Ascending aorta (tissue), 2 donors: ENCODE results near the gene TBC1D5. TPM values are rescaled to one million over a fixed set of nuclear protein-coding genes. Genes with fewer than 3 reads are reported as not detected.
"Not testable (repeated sequence)": the region's sequence is repeated elsewhere in the genome, so short reads cannot be mapped to it uniquely, and the experiment has no call there.

ENCODE experiments used
- DNase-seq, 2 donors: peaks; one replicate each; pipeline ENCODE4 v3.0.0-alpha.2; 2019; ENCODE audit warnings: low spot score in 2 of 2
- H3K27ac ChIP-seq, 2 donors: fragments of 200-600 bp; sonication (generic); one replicate each; pipeline ENCODE4 v1.5.1; 2016 to 2017; ENCODE audit warnings: mild to moderate bottlenecking in 1 of 2
- H3K27me3 ChIP-seq: fragments of 200-600 bp; sonication (generic); one replicate; pipeline ENCODE4 v1.5.1; 2017
- H3K36me3 ChIP-seq, 2 donors: fragments of 200-600 bp; sonication (generic); one replicate each; pipeline ENCODE4 v1.5.1; 2016
- H3K4me1 ChIP-seq, 2 donors: fragments of 200-600 bp; sonication (generic); one replicate each; pipeline ENCODE4 v1.5.1; 2016 to 2017; ENCODE audit warnings: mild to moderate bottlenecking in 1 of 2
- H3K4me3 ChIP-seq, 2 donors: fragments of 200-600 bp; sonication (generic); one replicate each; pipeline ENCODE4 v1.5.1; 2016 to 2017; ENCODE audit warnings: mild to moderate bottlenecking in 1 of 2
- H3K9me3 ChIP-seq, 2 donors: fragments of 200-600 bp; sonication (generic); one replicate each; pipeline ENCODE4 v1.5.1; 2016
- intact Hi-C: fragments of 100-400 bp; cut with DNase I; formaldehyde crosslinking; loops from one replicate; pipeline ENCODE4 v1.15.1; 2023
- total RNA-seq: library from RNA; depleted of rRNA; stranded (reverse); fragments of >200 nt; gene quantifications from one replicate; pipeline ENCODE4 v1.1.0, GENCODE V29; 2016
- TF ChIP-seq, protein P1 (sequence below), 3 experiments: fragments of 200-600 bp in 2 of 3; fragments of 450-650 bp in 1 of 3; sonication (generic) in 2 of 3; IDR thresholded peaks; one replicate each; pipeline ENCODE4 v1.5.1; 2016 to 2019; ENCODE audit warnings: antibody characterized with exemption in 3 of 3, mild to moderate bottlenecking in 1 of 3, moderate library complexity in 1 of 3

Gene TBC1D5
- total RNA-seq, 1 donor from 2014 or later = 43.3 TPM

DNA sequence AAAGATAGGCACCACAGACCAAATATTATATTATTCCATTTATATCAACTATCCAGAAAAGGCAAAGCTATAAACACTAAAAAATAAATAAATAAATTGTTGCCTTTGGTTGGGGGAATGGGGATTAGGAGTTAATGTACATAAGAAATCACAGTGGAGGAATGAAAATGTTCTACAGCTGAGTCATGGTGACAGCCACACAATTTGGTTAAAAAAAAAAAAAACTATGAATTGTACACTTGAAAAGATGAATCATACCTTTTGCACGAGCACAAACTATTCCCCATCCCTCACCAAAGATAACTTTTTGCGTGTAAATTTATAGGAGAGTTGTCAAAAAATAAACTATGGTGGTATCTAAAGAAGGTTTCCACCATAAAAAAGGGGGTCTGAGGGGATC is 103.2 kb downstream of the TBC1D5 start:
- Histone ChIP-seq H3K36me3 (no peaks in the 10 kb centered on the region), H3K27ac (peak overlapping the region; percentile 72 to 82), H3K4me1 (peaks cover 7 to 42% of the 10 kb centered on the region in 2 donors), H3K27me3 (no peaks in the 10 kb centered on the region), H3K4me3 (no peak overlapping the region), H3K9me3 (no peaks in the 10 kb centered on the region)
- intact Hi-C loops = loop anchor here (2.0 to 10.0 kb wide), 4 partner anchors 102 to 788 kb away; partner anchors contain the start of genes SATB1 and TBC1D5
- no peak for DNase-seq
- TF ChIP-seq, protein P1, sequence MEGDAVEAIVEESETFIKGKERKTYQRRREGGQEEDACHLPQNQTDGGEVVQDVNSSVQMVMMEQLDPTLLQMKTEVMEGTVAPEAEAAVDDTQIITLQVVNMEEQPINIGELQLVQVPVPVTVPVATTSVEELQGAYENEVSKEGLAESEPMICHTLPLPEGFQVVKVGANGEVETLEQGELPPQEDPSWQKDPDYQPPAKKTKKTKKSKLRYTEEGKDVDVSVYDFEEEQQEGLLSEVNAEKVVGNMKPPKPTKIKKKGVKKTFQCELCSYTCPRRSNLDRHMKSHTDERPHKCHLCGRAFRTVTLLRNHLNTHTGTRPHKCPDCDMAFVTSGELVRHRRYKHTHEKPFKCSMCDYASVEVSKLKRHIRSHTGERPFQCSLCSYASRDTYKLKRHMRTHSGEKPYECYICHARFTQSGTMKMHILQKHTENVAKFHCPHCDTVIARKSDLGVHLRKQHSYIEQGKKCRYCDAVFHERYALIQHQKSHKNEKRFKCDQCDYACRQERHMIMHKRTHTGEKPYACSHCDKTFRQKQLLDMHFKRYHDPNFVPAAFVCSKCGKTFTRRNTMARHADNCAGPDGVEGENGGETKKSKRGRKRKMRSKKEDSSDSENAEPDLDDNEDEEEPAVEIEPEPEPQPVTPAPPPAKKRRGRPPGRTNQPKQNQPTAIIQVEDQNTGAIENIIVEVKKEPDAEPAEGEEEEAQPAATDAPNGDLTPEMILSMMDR (IDR thresholded peaks at IDR 0.05) = no peak

DNA sequence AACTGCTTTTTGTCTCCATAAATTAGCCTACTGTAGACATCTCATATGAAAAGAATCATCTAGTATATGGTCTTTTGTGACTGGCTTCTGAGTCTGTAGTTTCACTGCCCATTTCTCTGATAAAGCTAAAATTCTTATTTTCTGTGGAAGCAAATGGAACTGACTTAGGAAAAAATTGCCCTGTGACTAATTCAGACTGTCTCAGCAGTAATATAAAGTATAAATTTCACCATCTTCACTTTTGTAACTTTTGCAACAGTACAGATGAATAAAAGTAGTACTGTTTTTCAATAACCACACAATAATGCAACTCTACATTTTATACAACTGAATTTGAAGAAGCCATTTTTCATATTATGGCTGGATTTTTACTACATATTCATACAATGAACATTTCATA is 104.1 kb downstream of the TBC1D5 start:
- Histone ChIP-seq H3K4me1 (peaks cover 7 to 42% of the 10 kb centered on the region in 2 donors), H3K36me3 (no peaks in the 10 kb centered on the region), H3K4me3 (no peak overlapping the region), H3K27me3 (no peaks in the 10 kb centered on the region), H3K27ac (peak overlapping the region; percentile 72 to 82), H3K9me3 (no peaks in the 10 kb centered on the region)
- TF ChIP-seq, protein P1 (IDR thresholded peaks at IDR 0.05) = no peak
- intact Hi-C loops = loop anchor here (2.0 to 10.0 kb wide), 4 partner anchors 101 to 789 kb away; partner anchors contain the start of genes SATB1 and TBC1D5
- DNase-seq = no peak

DNA sequence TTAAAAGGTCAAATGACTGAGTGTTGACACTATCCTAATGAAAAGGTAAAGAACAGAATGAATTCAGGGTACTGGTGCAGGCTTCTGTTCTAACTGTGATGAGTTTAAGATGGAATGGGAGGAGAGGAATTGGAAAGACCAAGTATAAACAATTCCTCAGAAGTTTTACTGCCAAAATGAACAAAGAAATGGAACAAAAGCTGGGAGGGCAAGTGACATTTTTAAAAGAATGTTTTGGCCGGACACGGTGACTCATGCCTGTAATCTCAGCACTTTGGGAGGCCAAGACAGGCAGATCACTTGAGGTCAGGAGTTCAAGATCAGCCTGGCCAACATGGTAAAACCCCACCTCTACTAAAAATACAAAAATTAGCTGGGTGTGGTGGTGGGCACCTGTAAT is 106.8 kb downstream of the TBC1D5 start:
- intact Hi-C loops = loop anchor here (5.0 to 10.0 kb wide), 3 partner anchors 98 to 792 kb away; partner anchors contain the start of gene SATB1
- not testable (repeated sequence) for H3K4me3 ChIP-seq, H3K9me3 ChIP-seq, H3K27me3 ChIP-seq, H3K36me3 ChIP-seq
- Histone ChIP-seq H3K27ac (peak overlapping the region; percentile 73 to 85), H3K4me1 (peaks cover 7 to 38% of the 10 kb centered on the region in 2 donors)
- peak in 1 of 2 donors; percentile 73 for DNase-seq

DNA sequence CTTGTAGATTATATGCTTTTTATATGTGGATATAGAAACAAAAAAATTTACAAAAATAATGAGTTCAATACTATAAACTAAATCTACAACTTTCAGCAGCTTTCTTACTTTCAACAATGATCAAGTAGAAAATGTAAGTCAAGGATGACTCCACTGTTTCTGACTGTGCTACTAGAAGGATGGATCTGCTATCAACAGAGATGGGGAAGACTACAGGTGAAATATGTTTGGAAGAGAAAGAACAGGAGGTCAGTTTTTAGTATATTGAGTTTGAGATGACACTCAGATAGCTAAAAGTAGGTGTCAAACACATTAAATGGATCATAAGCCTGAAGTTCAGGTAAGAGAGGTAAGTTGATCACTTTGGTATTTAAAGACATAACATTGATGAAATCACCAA is 107.5 kb downstream of the TBC1D5 start:
- Histone ChIP-seq H3K36me3 (no peaks in the 10 kb centered on the region), H3K27ac (peak overlapping the region; percentile 73 to 85), H3K4me1 (peaks cover 7 to 34% of the 10 kb centered on the region in 2 donors), H3K9me3 (no peaks in the 10 kb centered on the region), H3K27me3 (no peaks in the 10 kb centered on the region), H3K4me3 (no peak overlapping the region)
- TF ChIP-seq, protein P1 (IDR thresholded peaks at IDR 0.05) = no peak
- intact Hi-C loops = loop anchor here (5.0 to 10.0 kb wide), 3 partner anchors 98 to 792 kb away; partner anchors contain the start of gene SATB1
- DNase-seq = no peak

DNA sequence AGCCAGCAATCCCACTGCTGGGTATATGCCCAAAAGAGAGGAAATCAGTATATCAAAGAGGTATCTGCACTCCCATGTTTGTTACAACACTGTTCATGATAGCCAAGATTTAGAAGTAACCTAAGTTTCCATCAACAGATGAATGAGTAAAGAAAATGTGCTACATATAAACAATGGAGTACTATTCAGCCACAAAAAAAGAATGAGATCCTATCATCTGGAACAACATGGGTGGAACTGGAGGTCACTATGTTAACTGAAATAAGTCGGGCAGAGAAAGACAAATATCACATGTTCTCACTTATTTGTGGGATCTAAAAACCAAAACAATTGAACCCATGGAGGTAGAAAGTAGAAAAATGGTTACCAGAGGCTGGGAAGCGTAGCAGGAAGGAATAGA is 108.2 kb downstream of the TBC1D5 start:
- Histone ChIP-seq H3K27ac (no peak overlapping the region), H3K27me3 (no peaks in the 10 kb centered on the region), H3K4me3 (no peak overlapping the region), H3K9me3 (no peaks in the 10 kb centered on the region), H3K36me3 (no peaks in the 10 kb centered on the region), H3K4me1 (peaks cover 5 to 34% of the 10 kb centered on the region in 2 donors)
- intact Hi-C loops = loop anchor here (10.0 kb wide), 1 partner anchor 139 kb away; no protein-coding TSS in a partner anchor
- no peak for DNase-seq
- TF ChIP-seq, protein P1 (IDR thresholded peaks at IDR 0.05) = no peak

DNA sequence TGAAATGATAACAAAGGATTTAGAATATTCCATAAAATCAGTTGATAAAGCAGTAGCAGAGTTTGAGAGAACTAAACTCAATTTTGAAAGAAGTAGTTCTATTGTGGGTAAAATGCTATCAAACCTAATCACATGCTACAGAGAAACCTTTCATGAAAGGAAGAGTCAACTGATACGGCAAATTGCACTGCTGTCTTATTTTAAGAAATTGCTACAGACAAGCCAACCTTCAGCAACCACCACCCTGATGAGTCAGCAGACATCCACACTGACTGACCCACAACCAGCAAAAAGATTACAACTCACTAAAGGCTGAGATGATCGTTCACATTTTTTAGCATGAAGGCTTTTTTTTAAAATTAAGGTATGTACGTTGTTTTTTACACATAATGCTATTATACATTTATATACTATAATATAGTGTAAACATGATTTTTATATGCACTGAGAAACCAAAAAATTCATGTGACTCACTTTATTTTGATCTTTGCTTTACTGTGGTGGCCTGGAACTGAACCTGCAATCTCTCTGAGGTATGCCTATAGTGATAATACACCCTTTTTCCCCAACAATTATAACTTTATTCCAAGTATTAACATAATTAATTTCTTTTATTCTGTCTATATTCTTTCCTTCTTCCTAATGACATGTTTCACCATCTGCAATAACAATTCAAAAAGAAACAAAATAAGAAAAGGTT is 109.9 kb downstream of the TBC1D5 start:
- DNase-seq = no peak
- Histone ChIP-seq H3K27me3 (no peaks in the 10 kb centered on the region), H3K9me3 (no peaks in the 10 kb centered on the region), H3K4me3 (no peak overlapping the region), H3K4me1 (peaks cover 5 to 22% of the 10 kb centered on the region in 2 donors), H3K36me3 (no peaks in the 10 kb centered on the region), H3K27ac (peak overlapping the region in 1 of 2 donors; percentile 38)
- TF ChIP-seq, protein P1 (IDR thresholded peaks at IDR 0.05) = no peak
- intact Hi-C loops = loop anchor here (10.0 kb wide), 1 partner anchor 138 kb away; no protein-coding TSS in a partner anchor
